Measurements from ENCODE around the gene RNF169. TPM values are rescaled to one million over a fixed set of nuclear protein-coding genes. Genes with fewer than 3 reads are reported as not detected.

RNF169 gene
- total RNA-seq, 4 donors from 2014 or later, result 18.8 to 26.4 (median 21.2) TPM

- Histone ChIP-seq H3K9me3 (no peaks in the 10 kb centered on the region), H3K4me1 (no peaks in the 10 kb centered on the region), H3K36me3 (peaks cover 79% of the 10 kb centered on the region), H3K27ac (no peak overlapping the region), H3K27me3 (no peaks in the 10 kb centered on the region), H3K4me3 (no peak overlapping the region)
- no peak for TF ChIP-seq POLR2AphosphoS5 (IDR thresholded peaks at IDR 0.05)
- no peak for TF ChIP-seq POLR2A (IDR thresholded peaks at IDR 0.05)
- no peak for TF ChIP-seq EP300 (IDR thresholded peaks at IDR 0.05)
- no peak for TF ChIP-seq CTCF (IDR thresholded peaks at IDR 0.05)
- no peak for DNase-seq (ENCODE audit: low spot score in 2 of 2)
- 63% methylated on average over 2 of the region's 2 CpGs for WGBS
Observed at GRCh38 chr11:74839971-74840370, 91.3 kb downstream of the RNF169 start.

- Histone ChIP-seq H3K36me3 (peaks cover 79% of the 10 kb centered on the region), H3K27me3 (no peaks in the 10 kb centered on the region), H3K4me1 (no peaks in the 10 kb centered on the region), H3K27ac (no peak overlapping the region), H3K9me3 (no peaks in the 10 kb centered on the region), H3K4me3 (no peak overlapping the region)
- DNase-seq (ENCODE audit: low spot score in 2 of 2), result no peak
- WGBS, result 71% methylated on average over 2 of the region's 2 CpGs
- TF ChIP-seq CTCF (IDR thresholded peaks at IDR 0.05), result no peak
- no peak for TF ChIP-seq POLR2AphosphoS5 (IDR thresholded peaks at IDR 0.05)
- no peak for TF ChIP-seq EP300 (IDR thresholded peaks at IDR 0.05)
- TF ChIP-seq POLR2A (IDR thresholded peaks at IDR 0.05), result no peak
Observed at GRCh38 chr11:74840486-74840885, 91.8 kb downstream of the RNF169 start.

GRCh38 chr11:74842967-74843366 is 94.3 kb downstream of the RNF169 start:
- no peak overlapping the region for H3K4me3 ChIP-seq
- no peaks in the 10 kb centered on the region for H3K4me1 ChIP-seq
- no peaks in the 10 kb centered on the region for H3K27me3 ChIP-seq
- no peak for DNase-seq (ENCODE audit: low spot score in 2 of 2)
- H3K9me3 ChIP-seq, result no peaks in the 10 kb centered on the region
- H3K27ac ChIP-seq, result no peak overlapping the region
- H3K36me3 ChIP-seq, result peaks cover 73% of the 10 kb centered on the region
- TF ChIP-seq POLR2AphosphoS5 (IDR thresholded peaks at IDR 0.05) (no peak), CTCF (IDR thresholded peaks at IDR 0.05) (no peak), POLR2A (IDR thresholded peaks at IDR 0.05) (no peak), EP300 (IDR thresholded peaks at IDR 0.05) (no peak)
- 97% methylated on average over 8 of the region's 13 CpGs for WGBS

- no peak for DNase-seq (ENCODE audit: low spot score in 2 of 2)
- WGBS, result 92% methylated on average over 3 of the region's 3 CpGs
Observed at GRCh38 chr11:74844072-74844471, 95.4 kb downstream of the RNF169 start.

GRCh38 chr11:74844865-74845264 is 96.2 kb downstream of the RNF169 start:
- Histone ChIP-seq H3K36me3 (peaks cover 74% of the 10 kb centered on the region), H3K9me3 (no peaks in the 10 kb centered on the region), H3K4me3 (no peak overlapping the region), H3K4me1 (no peaks in the 10 kb centered on the region), H3K27ac (no peak overlapping the region), H3K27me3 (no peaks in the 10 kb centered on the region)
- no peak for DNase-seq (ENCODE audit: low spot score in 2 of 2)
- TF ChIP-seq POLR2A (IDR thresholded peaks at IDR 0.05) (no peak), CTCF (IDR thresholded peaks at IDR 0.05) (no peak), POLR2AphosphoS5 (IDR thresholded peaks at IDR 0.05) (no peak), EP300 (IDR thresholded peaks at IDR 0.05) (no peak)
- WGBS, result 92% methylated on average over 4 of the region's 4 CpGs

More at GRCh38 chr11:74844072-74844471, 95.4 kb downstream of the RNF169 start:
- no peaks in the 10 kb centered on the region for H3K9me3 ChIP-seq
- no peaks in the 10 kb centered on the region for H3K27me3 ChIP-seq
- H3K4me3 ChIP-seq, result no peak overlapping the region
- H3K27ac ChIP-seq, result no peak overlapping the region
- H3K36me3 ChIP-seq, result peaks cover 69% of the 10 kb centered on the region
- no peak for TF ChIP-seq CTCF (IDR thresholded peaks at IDR 0.05)
- TF ChIP-seq POLR2AphosphoS5 (IDR thresholded peaks at IDR 0.05), result no peak
- TF ChIP-seq EP300 (IDR thresholded peaks at IDR 0.05), result no peak
- TF ChIP-seq POLR2A (IDR thresholded peaks at IDR 0.05), result no peak
- no peaks in the 10 kb centered on the region for H3K4me1 ChIP-seq

All from suprapubic skin (tissue), 4 donors.